Fibroblast of mammary gland (primary cell): Measurements from ENCODE around the gene ALS2.

Experiments used
- DNase-seq: peaks from one replicate; pipeline ENCODE4 v3.0.0-alpha.2; 2010; ENCODE audit warnings: low read depth
- H3K4me3 ChIP-seq: 2 replicates; pipeline ENCODE4 v1.5.1; 2011; ENCODE audit warnings: low read depth, mild to moderate bottlenecking, low read length, moderate library complexity; ENCODE audit not compliant: control insufficient read depth
- CTCF ChIP-seq: conservative IDR thresholded peaks from 2 replicates; pipeline ENCODE4 v1.5.1; 2011; ENCODE audit warnings: low read depth, low read length, inconsistent platforms; ENCODE audit not compliant: control insufficient read depth, insufficient read depth

ALS2 gene

DNA sequence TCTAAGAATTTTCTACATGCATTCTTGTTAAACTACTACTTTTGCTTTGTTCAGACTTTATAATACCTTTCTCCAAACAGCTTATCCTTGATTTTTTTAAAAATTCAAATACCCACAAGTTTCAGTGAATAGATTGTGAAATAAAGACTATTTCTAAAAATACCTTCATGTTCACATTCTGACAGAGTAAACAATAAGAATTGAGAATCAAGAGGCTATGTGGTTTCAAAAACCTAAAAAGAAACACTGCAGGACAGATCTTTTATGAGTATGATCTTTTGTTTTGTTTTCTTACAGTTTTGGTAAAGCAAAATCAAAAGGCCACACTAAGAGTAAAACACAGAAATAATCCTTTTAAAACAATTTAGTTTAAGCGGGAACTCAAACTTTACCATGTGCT lies 21.2 kb downstream of the ALS2 start:
- no peak overlapping the region for H3K4me3 ChIP-seq
- no peak for TF ChIP-seq CTCF
- DNase-seq: no peak

- no peak for TF ChIP-seq CTCF
- H3K4me3 ChIP-seq: no peak overlapping the region
- DNase-seq: no peak
Measured at GRCh38 chr2:201758873-201759272, 21.9 kb downstream of the ALS2 start.

DNA sequence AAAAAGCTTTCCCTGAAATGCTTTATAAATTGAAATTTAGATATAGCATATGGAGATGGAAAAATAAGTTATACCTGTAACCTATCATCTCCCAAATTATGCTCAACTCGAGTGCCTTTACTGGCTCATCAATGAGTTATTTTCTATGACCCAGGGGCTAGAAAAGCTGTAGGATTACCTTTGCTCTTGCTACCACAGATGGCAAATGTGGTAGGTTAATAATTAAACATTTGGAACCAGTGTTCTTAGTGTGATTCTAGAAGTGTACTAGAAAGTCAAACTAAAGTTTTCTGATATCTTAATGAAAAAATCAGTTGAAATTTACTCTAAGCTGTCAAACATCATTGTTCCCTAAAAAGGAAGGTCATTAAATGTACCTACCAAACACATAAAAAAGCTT lies 22.5 kb downstream of the ALS2 start:
- TF ChIP-seq CTCF: no peak
- no peak for DNase-seq
- H3K4me3 ChIP-seq: no peak overlapping the region

DNA sequence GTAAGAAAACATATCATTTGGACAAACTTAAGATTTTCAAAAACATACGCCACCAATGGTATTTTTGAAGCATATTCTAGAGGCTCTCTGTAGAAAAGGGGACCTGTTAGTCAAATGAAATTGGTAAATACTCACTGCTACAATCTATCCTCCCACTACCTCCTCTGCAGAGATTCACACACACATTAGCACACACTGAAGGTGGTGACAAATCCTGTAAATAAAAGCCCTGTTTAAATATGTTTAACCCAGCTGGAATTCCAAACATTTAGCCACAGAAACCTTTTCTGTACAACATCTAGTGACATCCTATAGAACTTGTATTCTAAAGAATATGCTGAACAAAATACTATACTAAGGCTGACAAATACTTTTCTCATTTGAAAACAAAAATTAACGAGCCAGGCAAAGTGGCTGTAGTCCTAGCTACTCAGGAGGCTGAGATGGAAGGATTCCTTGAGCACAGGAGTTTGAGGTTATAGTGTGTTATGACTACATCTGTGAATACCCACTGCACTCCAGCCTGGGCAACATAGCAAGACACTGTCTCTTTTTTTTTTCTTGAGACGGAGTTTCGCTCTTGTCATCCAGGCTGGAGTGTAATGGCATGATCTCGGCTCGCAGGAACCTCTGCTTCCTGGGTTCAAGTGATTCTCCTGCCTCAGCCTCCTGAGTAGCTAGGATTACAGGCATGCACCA lies 25.9 kb downstream of the ALS2 start:
- no peak for DNase-seq
- no peak for TF ChIP-seq CTCF
- no peak overlapping the region for H3K4me3 ChIP-seq

DNA sequence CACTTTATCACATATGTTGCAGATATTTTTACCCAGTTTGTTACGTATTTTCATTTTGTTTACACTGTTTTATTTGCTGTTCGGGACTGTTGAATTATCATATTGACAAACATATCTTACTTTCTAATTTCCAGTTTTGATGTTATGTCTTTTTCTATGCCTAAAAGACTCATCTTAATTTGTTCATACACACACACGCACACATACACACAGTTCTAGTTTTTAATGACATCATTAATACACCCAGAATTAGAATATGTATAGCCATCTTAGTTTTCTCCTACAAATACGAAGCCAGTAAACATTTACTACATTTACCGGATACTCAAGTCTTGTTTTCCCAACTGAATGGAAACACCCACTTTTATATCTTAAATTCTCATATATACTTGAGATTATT lies 29.2 kb downstream of the ALS2 start:
- DNase-seq: no peak
- H3K4me3 ChIP-seq: no peak overlapping the region
- TF ChIP-seq CTCF: no peak

DNA sequence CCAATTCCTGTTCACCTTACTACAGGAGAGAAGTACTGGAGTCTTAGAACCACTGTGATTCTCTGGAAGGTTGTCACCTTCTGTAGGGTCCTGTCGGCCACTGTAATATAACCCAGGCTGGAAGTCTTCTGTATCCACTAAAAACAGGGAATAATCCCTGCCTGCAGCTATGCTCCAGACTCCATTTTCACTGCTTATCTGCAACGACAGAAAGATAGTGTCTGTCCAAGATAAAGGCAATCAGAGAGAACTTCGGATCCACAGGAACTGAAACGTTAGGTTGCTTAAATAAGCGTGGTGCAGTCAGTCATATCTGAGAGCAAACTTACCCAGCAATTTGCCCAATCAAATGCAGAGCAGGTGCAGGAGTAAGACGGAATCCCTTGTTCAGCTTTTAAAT lies 34.2 kb downstream of the ALS2 start:
- no peak for TF ChIP-seq CTCF
- no peak for DNase-seq
- no peak overlapping the region for H3K4me3 ChIP-seq

- no peak for TF ChIP-seq CTCF
Measured at GRCh38 chr2:201735486-201735885, 45.2 kb downstream of the ALS2 start.

More at GRCh38 chr2:201735486-201735885, 45.2 kb downstream of the ALS2 start:
- no peak overlapping the region for H3K4me3 ChIP-seq
- no peak for DNase-seq
